ENCODE results near the gene TP53BP2.
"Not testable (repeated sequence)": the region's sequence is repeated elsewhere in the genome, so short reads cannot be mapped to it uniquely, and the experiment has no call there.

TP53BP2 gene

DNA sequence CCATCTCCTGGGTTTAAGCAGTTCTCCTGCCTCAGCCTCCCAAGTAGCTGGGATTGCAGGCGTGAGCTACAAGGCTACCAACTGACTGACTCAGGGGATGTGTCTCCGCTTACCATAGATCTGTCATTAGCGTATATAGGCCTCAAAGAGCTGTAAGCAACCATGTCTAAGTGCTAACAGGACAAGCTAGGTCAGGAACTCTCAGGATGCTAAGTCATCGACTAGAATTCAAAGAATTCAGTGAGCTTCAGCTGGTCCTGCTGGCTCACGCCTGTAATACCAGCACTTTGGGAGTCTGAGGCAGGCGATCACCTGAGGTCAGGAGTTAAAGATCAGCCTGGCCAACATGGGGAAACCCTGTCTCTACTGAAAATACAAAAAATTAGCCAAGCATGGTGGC is 103.9 kb downstream of the TP53BP2 start:
- H2AFZ ChIP-seq (ENCODE audit: low read depth, low read length), result no peak overlapping the region
- H3K4me3 ChIP-seq (ENCODE audit: low read length), result no peak overlapping the region
- H3K27ac ChIP-seq (ENCODE audit: low read length), result no peak overlapping the region
- H3K79me2 ChIP-seq (ENCODE audit: low read length), result no peaks in the 10 kb centered on the region
- no peaks in the 10 kb centered on the region for H4K20me1 ChIP-seq (ENCODE audit: insufficient read depth, low read length)
- no peaks in the 10 kb centered on the region for H3K27me3 ChIP-seq (ENCODE audit: low read depth, low read length)
- H3K9ac ChIP-seq (ENCODE audit: low read length), result no peak overlapping the region
- no peaks in the 10 kb centered on the region for H3K9me3 ChIP-seq (ENCODE audit: insufficient read depth, low read length)
- no peak overlapping the region for H3K4me2 ChIP-seq (ENCODE audit: low read length)
- H3K36me3 ChIP-seq (replicated peaks; ENCODE audit: low read depth, low read length), result no peaks in the 10 kb centered on the region
- no peaks in the 10 kb centered on the region for H3K4me1 ChIP-seq (ENCODE audit: low read length)
- TF ChIP-seq EZH2phosphoT487 (IDR thresholded peaks at IDR 0.05; ENCODE audit: low read depth) (no peak), CTCF (IDR thresholded peaks at IDR 0.05; ENCODE audit: low read depth, low read length) (no peak)

- H4K20me1 ChIP-seq (ENCODE audit: insufficient read depth, low read length); H3K27ac ChIP-seq (ENCODE audit: low read length); H3K36me3 ChIP-seq (replicated peaks; ENCODE audit: low read depth, low read length); H3K4me1 ChIP-seq (ENCODE audit: low read length); H3K4me3 ChIP-seq (ENCODE audit: low read length); H3K9me3 ChIP-seq (ENCODE audit: insufficient read depth, low read length); H3K27me3 ChIP-seq (ENCODE audit: low read depth, low read length); H2AFZ ChIP-seq (ENCODE audit: low read depth, low read length); H3K9ac ChIP-seq (ENCODE audit: low read length); H3K79me2 ChIP-seq (ENCODE audit: low read length); H3K4me2 ChIP-seq (ENCODE audit: low read length): not testable (repeated sequence)
These were observed 105.6 kb downstream of the TP53BP2 start for GRCh38 chr1:223740038-223740736.

GRCh38 chr1:223739366-223740037 is 106.2 kb downstream of the TP53BP2 start:
- no peak for TF ChIP-seq CTCF (IDR thresholded peaks at IDR 0.05; ENCODE audit: low read depth, low read length)
- TF ChIP-seq EZH2phosphoT487 (IDR thresholded peaks at IDR 0.05; ENCODE audit: low read depth), result no peak
- no peaks in the 10 kb centered on the region for H4K20me1 ChIP-seq (ENCODE audit: insufficient read depth, low read length)
- no peaks in the 10 kb centered on the region for H3K4me1 ChIP-seq (ENCODE audit: low read length)
- no peak overlapping the region for H3K27ac ChIP-seq (ENCODE audit: low read length)
- H3K36me3 ChIP-seq (replicated peaks; ENCODE audit: low read depth, low read length), result no peaks in the 10 kb centered on the region
- H3K27me3 ChIP-seq (ENCODE audit: low read depth, low read length), result no peaks in the 10 kb centered on the region
- no peak overlapping the region for H3K4me2 ChIP-seq (ENCODE audit: low read length)
- H3K79me2 ChIP-seq (ENCODE audit: low read length), result no peaks in the 10 kb centered on the region
- no peaks in the 10 kb centered on the region for H3K9me3 ChIP-seq (ENCODE audit: insufficient read depth, low read length)
- no peak overlapping the region for H3K4me3 ChIP-seq (ENCODE audit: low read length)
- no peak overlapping the region for H2AFZ ChIP-seq (ENCODE audit: low read depth, low read length)
- no peak overlapping the region for H3K9ac ChIP-seq (ENCODE audit: low read length)

- TF ChIP-seq EZH2phosphoT487 (IDR thresholded peaks at IDR 0.05; ENCODE audit: low read depth) (no peak), CTCF (IDR thresholded peaks at IDR 0.05; ENCODE audit: low read depth, low read length) (no peak)
- H2AFZ ChIP-seq (ENCODE audit: low read depth, low read length), result no peak overlapping the region
- no peak overlapping the region for H3K27ac ChIP-seq (ENCODE audit: low read length)
- H3K9me3 ChIP-seq (ENCODE audit: insufficient read depth, low read length), result no peaks in the 10 kb centered on the region
- no peaks in the 10 kb centered on the region for H3K27me3 ChIP-seq (ENCODE audit: low read depth, low read length)
- no peaks in the 10 kb centered on the region for H3K79me2 ChIP-seq (ENCODE audit: low read length)
- no peaks in the 10 kb centered on the region for H4K20me1 ChIP-seq (ENCODE audit: insufficient read depth, low read length)
- H3K9ac ChIP-seq (ENCODE audit: low read length), result no peak overlapping the region
- H3K4me1 ChIP-seq (ENCODE audit: low read length), result no peaks in the 10 kb centered on the region
- no peaks in the 10 kb centered on the region for H3K36me3 ChIP-seq (replicated peaks; ENCODE audit: low read depth, low read length)
- no peak overlapping the region for H3K4me3 ChIP-seq (ENCODE audit: low read length)
- H3K4me2 ChIP-seq (ENCODE audit: low read length), result no peak overlapping the region
These were observed 107.0 kb downstream of the TP53BP2 start for GRCh38 chr1:223738465-223739365.

Measured in OCI-LY3 (cell line).